SK-N-SH treated with all-trans-retinoic acid at 6 μM for 48 hours (cell line): ENCODE data around the gene PSMB7.

ENCODE experiments used
- CREB5 ChIP-seq: fragments of 250-450 bp; sonication (Bioruptor Pico); IDR thresholded peaks from 2 replicates; pipeline ENCODE4 v1.5.1; 2020; ENCODE audit warnings: low read depth, mild to moderate bottlenecking, moderate library complexity
- PATZ1 ChIP-seq: fragments of 250-450 bp; sonication (Bioruptor Pico); IDR thresholded peaks from 2 replicates; pipeline ENCODE4 v1.8.0; 2020; ENCODE audit warnings: mild to moderate bottlenecking, moderate library complexity, borderline replicate concordance
- POU6F1 ChIP-seq: fragments of 250-450 bp; sonication (Bioruptor Pico); IDR thresholded peaks from 2 replicates; pipeline ENCODE4 v1.8.0; 2021; ENCODE audit warnings: low read depth, mild to moderate bottlenecking, moderate library complexity, borderline replicate concordance
- SNAI2 ChIP-seq: fragments of 250-450 bp; sonication (Bioruptor Pico); IDR thresholded peaks from 2 replicates; pipeline ENCODE4 v1.5.0; 2020; ENCODE audit warnings: mild to moderate bottlenecking, moderate library complexity
- ZFP3 ChIP-seq: fragments of 250-450 bp; sonication (Bioruptor Pico); IDR thresholded peaks from 2 replicates; pipeline ENCODE4 v1.5.0; 2020; ENCODE audit warnings: mild to moderate bottlenecking, moderate library complexity
- ZFP30 ChIP-seq: fragments of 450-650 bp; formaldehyde crosslinking; IDR thresholded peaks from 2 replicates; pipeline ENCODE4 v1.5.0; 2022; ENCODE audit warnings: mild to moderate bottlenecking, moderate library complexity
- ZNF565 ChIP-seq: fragments of 450-650 bp; formaldehyde crosslinking; conservative IDR thresholded peaks from 2 replicates; pipeline ENCODE4 v1.5.0; 2020; ENCODE audit warnings: low read depth, mild to moderate bottlenecking, moderate library complexity
- ZNF8 ChIP-seq: fragments of 450-650 bp; formaldehyde crosslinking; IDR thresholded peaks from 2 replicates; pipeline ENCODE4 v1.5.0; 2020; ENCODE audit warnings: mild to moderate bottlenecking, moderate library complexity

GRCh38 chr9:124428751-124429529 is 13.7 kb upstream of the PSMB7 start:
- no peak for TF ChIP-seq ZFP30
- no peak for TF ChIP-seq POU6F1 (CRISPR knock-in tag)
- TF ChIP-seq SNAI2 (CRISPR knock-in tag) = no peak
- TF ChIP-seq ZNF8 (CRISPR knock-in tag) = no peak
- no peak for TF ChIP-seq ZNF565 (CRISPR knock-in tag)
- no peak for TF ChIP-seq ZFP3 (CRISPR knock-in tag)
- no peak for TF ChIP-seq CREB5 (CRISPR knock-in tag)
- TF ChIP-seq PATZ1 = no peak
